ENCODE results near the gene PDE4D.
"Not testable (repeated sequence)": the region's sequence is repeated elsewhere in the genome, so short reads cannot be mapped to it uniquely, and the experiment has no call there.

Gene PDE4D

DNA sequence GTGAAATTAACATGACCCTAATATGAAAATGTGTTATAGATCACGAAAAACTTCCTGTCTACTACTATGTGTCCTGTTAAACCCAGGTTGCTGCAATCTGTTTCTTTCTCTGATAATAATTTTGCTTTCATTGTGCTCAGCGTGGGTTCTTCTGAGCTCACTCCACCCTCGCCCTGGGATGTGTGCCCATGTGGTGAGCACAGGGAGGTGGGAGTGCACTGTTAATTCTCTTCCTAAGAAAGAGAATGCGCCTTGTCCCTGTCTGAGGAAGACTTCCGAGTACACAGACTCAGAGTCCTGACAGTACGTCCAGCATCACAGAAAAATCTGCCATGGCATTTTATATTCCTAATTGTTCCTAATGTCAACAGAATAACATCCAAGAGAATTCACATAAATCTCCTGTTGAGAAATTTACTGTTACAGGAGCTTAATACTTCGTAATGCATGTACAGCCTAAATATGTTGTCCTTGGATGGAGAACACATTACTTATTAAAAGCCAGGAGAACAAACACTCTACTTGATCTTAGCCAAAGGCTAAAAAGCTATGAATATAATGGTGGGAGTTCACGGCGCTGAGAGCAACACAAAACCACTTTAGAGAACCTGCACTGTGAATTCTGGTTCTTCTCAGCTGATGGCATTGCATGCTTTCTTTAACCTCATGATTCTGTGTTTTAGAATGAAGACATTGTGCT is 102.6 kb downstream of the PDE4D start:
- no peak for DNase-seq (ENCODE audit: low spot score)
- TF ChIP-seq, protein P1, sequence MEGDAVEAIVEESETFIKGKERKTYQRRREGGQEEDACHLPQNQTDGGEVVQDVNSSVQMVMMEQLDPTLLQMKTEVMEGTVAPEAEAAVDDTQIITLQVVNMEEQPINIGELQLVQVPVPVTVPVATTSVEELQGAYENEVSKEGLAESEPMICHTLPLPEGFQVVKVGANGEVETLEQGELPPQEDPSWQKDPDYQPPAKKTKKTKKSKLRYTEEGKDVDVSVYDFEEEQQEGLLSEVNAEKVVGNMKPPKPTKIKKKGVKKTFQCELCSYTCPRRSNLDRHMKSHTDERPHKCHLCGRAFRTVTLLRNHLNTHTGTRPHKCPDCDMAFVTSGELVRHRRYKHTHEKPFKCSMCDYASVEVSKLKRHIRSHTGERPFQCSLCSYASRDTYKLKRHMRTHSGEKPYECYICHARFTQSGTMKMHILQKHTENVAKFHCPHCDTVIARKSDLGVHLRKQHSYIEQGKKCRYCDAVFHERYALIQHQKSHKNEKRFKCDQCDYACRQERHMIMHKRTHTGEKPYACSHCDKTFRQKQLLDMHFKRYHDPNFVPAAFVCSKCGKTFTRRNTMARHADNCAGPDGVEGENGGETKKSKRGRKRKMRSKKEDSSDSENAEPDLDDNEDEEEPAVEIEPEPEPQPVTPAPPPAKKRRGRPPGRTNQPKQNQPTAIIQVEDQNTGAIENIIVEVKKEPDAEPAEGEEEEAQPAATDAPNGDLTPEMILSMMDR (IDR thresholded peaks at IDR 0.05; ENCODE audit: extremely low read depth, missing control alignments): no peak

DNA sequence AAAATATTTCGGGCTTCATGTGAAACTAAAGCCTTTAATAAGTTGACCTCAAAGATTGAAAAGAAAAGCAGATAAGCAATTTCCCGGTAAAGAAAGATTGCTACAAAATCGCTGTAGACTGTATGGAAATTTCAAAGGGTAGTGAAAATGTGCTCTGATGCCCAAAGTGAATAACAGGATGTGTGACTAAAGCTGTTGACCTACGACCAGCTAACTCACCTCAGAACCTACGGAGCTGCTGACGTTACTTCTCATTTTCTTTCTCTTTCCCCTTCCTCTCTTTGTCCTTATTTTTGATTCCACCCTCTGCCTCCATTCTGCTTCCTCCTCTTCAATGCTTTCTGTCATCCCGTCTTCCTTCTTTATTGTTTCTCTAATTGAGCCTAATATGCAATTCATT is 103.2 kb downstream of the PDE4D start:
- TF ChIP-seq, protein P1 (IDR thresholded peaks at IDR 0.05; ENCODE audit: extremely low read depth, missing control alignments): no peak

DNA sequence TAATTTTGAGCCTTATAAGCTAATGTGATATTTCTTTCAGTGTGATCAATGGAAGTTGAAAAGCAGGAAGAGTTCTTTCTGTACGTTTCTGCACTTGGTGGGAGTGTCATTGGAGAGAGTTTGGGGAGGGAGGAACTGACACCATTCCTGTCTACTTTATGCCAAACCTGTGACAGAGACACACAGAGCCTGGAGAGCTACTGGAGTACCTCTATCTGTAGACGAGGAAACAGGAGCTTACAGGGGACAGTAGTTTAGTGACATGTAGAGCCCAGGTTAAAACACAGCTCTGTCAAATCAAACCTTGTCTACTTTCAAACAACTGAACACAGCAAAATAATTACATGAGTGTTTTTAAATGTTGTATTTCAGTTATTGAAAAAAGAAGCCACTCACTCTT is 103.6 kb downstream of the PDE4D start:
- TF ChIP-seq, protein P1 (IDR thresholded peaks at IDR 0.05; ENCODE audit: extremely low read depth, missing control alignments): no peak
- no peak for DNase-seq (ENCODE audit: low spot score)

More for the DNA sequence above, 103.2 kb downstream of the PDE4D start:
- peak; percentile 36 for DNase-seq (ENCODE audit: low spot score)

DNA sequence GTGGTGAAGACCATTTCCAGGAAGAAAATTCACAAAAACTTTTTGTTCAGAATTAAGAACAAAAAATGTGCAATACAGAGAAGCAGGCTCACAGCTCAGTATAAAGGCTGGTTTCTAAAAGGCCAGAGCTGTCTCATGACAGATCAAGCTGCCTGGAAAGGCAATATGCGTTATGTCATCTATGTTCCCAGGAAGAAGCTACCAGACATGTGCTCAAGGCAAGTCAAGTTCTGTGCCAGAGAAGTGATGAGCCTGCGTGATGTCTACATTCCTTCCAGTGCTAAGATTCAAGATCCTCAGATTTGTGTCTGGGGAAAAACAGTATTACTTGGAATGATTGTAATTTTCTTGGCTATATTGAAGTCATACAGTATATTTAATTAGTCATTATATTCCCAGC is 104.3 kb downstream of the PDE4D start:
- no peak for DNase-seq (ENCODE audit: low spot score)
- TF ChIP-seq, protein P1 (IDR thresholded peaks at IDR 0.05; ENCODE audit: extremely low read depth, missing control alignments): no peak

DNA sequence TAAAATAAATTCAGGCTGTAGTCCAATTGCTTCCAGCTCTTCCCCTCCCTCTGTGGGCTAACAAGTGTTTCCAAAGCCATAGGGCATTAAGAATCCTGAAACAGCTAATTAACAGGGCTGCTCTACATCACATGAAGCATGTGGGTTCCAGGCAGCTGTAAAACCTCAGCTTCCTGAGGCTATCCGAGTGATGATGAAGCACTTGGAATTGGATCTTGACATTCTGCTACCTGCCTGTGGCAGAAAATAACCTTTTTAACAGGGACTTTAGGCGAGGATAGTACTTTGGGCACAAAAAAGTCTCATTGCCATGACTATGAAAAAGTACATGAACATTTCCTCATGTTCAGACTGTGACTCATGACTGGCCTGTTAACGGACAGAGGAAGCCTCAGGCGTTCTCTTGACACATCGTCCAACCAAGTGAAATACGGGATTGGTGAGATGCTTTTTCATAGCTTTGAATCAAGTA is 107.2 kb downstream of the PDE4D start:
- DNase-seq (ENCODE audit: low spot score): no peak
- TF ChIP-seq, protein P1 (IDR thresholded peaks at IDR 0.05; ENCODE audit: extremely low read depth, missing control alignments): no peak

DNA sequence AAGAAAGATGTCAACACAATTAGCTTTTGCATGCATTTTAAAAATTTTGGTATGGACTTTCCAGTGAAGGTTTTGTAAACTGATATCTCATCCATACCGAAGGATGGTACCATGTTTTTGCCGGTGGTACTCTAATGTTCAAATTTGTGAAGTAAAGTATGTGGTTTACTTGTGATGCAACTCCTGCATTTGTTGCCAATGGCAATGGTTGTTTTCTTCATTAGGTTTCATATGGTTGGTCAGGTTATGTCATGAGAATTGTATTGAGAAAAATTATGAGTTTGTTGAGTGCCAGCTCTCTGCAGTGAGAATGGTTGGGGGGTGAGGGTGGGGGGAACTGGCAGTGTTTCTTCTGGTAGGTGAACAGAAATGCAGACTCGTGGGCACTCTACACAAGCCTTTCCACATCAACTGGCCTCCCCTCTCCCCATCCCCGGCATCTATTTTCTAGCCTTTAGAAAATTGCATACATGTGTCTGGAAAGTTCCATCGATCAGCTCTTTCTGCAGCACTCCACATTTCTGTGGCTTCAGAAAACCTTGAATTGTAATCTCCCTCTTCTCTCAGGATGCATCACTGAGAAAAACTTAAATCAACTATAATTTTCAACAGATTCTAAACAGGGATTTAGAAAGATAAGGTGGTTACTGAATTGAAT is 107.7 kb downstream of the PDE4D start:
- TF ChIP-seq, protein P1 (IDR thresholded peaks at IDR 0.05; ENCODE audit: extremely low read depth, missing control alignments): no peak
- DNase-seq (ENCODE audit: low spot score): no peak

DNA sequence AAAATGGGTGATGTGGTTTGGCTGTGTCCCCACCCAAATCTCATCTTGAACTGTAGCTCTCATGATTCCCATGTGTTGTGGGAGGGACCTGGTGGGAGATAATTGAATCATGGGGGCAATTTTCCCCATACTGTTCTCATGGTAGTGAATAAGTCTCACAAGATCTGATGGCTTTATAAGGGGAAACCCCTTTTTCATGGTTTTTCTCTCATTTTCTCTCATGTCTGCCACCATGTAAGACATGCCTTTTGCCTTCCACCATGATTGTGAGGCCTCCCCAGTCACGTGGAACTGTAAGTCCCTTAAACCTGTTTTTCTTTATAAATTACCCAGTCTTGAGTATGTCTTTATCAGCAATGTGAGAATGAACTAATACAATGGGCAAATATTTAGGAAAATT is 108.8 kb downstream of the PDE4D start:
- not testable (repeated sequence) for DNase-seq (ENCODE audit: low spot score)

Data from GM20000 (cell line).